IPS-NIHi7 (cell line): ENCODE data around the gene TCHHL1.

Experiments
- DNase-seq: peaks from one replicate; pipeline ENCODE4 v3.0.0; 2012; ENCODE audit warnings: mixed read lengths; ENCODE audit errors: extremely low spot score

Gene TCHHL1

GRCh38 chr1:152089014-152089674, at the start of gene TCHHL1:
Gene TCHHL1, minus strand, starts transcription at chr1:152089064. Its CDS starts 921 bp downstream, at chr1:152088143.
- DNase-seq, result no peak

GRCh38 chr1:152137215-152137614, 48.4 kb upstream of the TCHHL1 start:
- DNase-seq, result no peak

GRCh38 chr1:152130186-152130585, 41.3 kb upstream of the TCHHL1 start:
- no peak for DNase-seq

- no peak for DNase-seq
Measured at GRCh38 chr1:152127673-152128072, 38.8 kb upstream of the TCHHL1 start.

GRCh38 chr1:152125834-152126443, 37.1 kb upstream of the TCHHL1 start:
- no peak for DNase-seq

- DNase-seq, result no peak
Measured at GRCh38 chr1:152118915-152119314, 30.1 kb upstream of the TCHHL1 start.

- no peak for DNase-seq
Measured at GRCh38 chr1:152115344-152115743, 26.5 kb upstream of the TCHHL1 start, which contains the start of gene TCHH. Gene TCHH, minus strand, starts transcription at chr1:152115444. Its CDS starts 1,364 bp downstream, at chr1:152114080.

DNA sequence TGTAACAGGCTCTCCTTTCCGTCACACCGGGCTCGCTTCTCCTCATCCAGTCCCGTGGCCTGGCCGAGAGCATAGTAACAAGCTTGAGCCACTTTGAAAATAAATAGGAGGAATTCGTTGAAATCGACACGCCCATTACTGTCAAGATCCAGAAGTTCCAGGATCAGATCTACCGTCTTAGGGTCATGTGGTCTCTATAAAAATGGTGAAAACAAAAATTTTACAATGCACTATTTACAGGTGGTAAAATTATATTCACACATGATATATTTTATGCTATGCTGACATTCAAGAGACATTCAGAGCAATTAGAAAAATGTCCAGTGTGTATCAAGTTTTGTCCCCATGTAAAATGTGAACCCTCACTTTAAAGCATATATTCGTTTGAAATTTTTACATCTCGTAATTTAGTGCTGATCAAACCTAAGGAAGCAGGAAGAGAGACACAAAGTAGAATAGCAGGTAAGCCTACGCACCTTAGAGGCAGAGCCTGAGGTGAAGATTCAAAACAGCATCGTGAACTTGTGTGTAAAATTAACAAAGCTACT, 24.1 kb upstream of the TCHHL1 start:
- DNase-seq, result no peak

GRCh38 chr1:152112101-152112884, 23.4 kb upstream of the TCHHL1 start:
- no peak for DNase-seq

GRCh38 chr1:152111515-152111968, 22.7 kb upstream of the TCHHL1 start:
- no peak for DNase-seq

DNA sequence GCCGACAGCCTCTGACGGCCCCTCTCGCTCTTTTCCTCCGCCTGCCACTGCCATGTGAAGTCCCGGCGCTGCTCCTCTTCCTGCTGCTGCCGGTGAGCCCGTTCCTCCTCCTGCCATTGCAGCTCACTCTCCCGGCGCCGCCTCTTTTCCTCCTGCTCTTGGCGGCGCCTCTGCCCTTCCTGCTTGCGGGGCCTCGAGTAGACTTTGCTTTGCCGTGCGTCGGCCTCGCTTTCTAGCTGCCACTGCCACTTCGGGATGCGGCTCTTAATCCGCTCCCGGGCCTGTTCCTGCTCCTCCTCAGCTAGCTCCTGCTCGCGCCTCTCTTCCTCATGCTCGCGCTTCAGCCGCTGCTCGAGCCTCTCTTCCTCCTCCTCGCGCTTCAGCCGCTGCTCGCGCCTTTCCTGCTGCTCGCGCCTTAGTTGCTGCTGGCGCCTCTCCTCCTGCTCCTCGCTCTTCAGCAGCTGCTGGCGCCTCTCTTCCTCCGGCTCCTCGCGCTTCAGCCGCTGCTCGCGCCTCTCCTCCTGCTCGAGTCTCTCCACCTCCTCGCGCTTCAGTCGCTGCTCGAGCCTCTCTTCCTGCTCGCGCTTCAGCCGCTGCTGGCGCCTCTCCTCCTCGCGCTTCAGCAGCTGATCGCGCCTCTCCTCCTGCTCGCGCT, 22.1 kb upstream of the TCHHL1 start:
- no peak for DNase-seq

GRCh38 chr1:152110365-152110859, 21.5 kb upstream of the TCHHL1 start:
- DNase-seq, result no peak

- no peak for DNase-seq
Measured at GRCh38 chr1:152109998-152110294, 21.1 kb upstream of the TCHHL1 start.

DNA sequence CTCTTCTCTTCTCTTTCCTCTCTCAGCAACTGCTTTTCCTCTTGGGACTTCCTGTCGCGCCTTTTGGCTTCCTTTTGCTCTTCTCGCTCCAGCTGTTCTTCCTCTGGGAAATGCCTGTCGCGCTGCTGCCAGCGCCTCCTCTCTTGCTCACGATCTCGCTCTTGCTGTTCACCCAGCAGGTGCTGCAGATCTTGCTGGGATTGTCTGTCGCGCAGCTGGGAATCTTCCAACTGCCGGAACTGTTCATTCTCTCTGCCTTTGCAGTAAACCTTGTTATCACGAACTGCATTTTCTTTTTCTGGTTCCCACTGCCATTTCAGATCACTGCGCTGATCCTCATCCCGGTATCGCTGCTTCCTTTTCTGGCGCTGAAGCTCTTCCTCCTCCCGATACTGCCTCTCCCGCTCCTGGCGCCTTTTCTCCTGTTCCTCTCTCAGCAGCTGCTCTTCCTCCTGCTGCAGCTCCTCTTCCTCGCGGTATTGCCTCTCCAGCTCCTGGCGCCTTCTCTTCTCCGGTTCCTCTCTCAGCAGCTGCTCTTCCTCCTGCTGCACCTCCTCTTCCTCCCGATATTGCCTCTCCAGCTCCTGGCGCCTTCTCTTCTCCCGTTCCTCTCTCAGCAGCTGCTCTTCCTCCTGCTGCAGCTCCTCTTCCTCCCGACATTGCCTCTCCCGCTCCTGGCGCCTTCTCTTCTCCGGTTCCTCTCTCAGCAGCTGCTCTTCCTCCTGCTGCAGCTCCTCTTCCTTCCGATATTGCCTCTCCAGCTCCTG, 20.6 kb upstream of the TCHHL1 start:
- DNase-seq, result no peak

GRCh38 chr1:152108882-152109222, 20.0 kb upstream of the TCHHL1 start:
- DNase-seq, result no peak

GRCh38 chr1:152107984-152108881, 19.4 kb upstream of the TCHHL1 start:
- DNase-seq, result no peak

DNA sequence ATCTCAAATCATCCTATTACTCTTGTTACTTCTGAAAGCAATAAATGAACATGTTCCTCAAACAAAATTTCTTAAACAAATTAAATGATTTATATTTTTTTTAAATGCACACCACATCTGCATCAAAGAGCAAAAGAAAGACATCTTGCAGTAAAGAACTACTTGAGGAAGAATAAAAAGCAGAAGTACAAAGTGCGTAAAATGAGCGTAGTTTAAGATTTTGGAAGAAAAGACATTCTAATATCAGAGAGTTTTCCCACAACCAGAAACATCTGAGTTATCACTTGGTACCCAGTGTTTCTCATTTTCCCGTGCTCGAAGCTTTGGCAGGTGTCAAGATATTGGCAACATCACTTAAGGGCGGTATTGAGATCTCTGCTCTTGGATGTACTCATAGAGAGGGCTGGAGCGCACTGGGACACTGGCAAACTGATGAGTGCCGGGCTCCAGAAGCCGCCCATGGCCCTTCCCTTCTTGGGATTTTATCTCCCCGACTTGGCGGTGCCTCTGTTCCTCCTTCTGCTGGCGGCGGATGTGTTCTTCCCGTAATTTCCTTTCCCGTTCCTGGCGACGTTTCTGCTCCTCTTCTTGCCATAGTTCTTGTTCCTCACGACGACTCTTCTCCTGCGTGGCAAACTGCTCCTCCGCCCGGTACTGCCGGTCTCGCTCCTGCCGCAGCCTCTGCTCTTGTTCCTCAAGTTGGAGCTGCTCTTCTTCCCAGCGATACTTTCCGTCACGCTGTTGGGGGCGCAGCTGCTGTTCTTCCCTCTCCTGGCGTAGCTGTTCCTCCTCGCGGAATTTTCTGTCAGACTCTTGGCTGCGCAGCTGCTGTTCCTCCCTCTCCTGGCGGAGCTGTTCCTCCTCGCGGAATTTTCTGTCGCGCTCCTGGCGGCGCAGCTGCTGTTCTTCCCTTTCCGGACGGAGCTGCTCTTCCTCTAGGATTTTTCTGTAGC, 18.4 kb upstream of the TCHHL1 start:
- no peak for DNase-seq

GRCh38 chr1:152104854-152105253, 16.0 kb upstream of the TCHHL1 start:
- no peak for DNase-seq

DNA sequence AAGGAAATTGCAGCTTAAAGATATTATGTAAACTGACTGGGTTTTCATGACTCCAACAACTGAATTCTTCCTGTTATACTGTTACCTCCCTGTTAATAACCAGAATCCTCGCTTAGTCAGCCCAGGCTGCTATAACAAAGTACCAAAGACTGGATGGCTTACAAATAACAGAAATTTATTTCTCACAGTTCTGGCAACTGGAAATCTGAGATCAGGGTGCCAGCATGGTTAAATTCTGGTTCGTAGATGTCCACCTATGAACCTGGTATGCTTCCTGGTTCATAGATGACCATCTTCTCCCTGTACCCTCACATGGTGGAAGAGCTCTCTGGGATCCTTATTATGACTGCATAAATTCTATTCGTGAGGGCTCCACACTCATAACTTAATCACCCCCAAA, 8.1 kb upstream of the TCHHL1 start:
- no peak for DNase-seq
